Hepatocyte (in vitro differentiated cells): ENCODE data around the gene LRTM1. TPM values are rescaled to one million over a fixed set of nuclear protein-coding genes. Genes with fewer than 3 reads are reported as not detected.

ENCODE experiments used
- DNase-seq: peaks from one replicate; pipeline ENCODE4 v3.0.0-alpha.2; 2016; ENCODE audit warnings: low spot score
- H2AFZ ChIP-seq: fragments of 200-600 bp; sonication (generic); 2 replicates; pipeline ENCODE4 v1.6.0; 2016; ENCODE audit warnings: antibody characterized with exemption, mild to moderate bottlenecking
- H3K27ac ChIP-seq: fragments of 200-600 bp; sonication (generic); 2 replicates; pipeline ENCODE4 v1.5.1; 2016; ENCODE audit warnings: mild to moderate bottlenecking
- H3K27me3 ChIP-seq: fragments of 200-600 bp; sonication (generic); 2 replicates; pipeline ENCODE4 v1.6.1; 2016
- H3K36me3 ChIP-seq: fragments of 200-600 bp; sonication (generic); replicated peaks from 2 replicates; pipeline ENCODE4 v1.5.1; 2016; ENCODE audit warnings: low read depth; ENCODE audit not compliant: insufficient read depth
- H3K4me1 ChIP-seq: fragments of 200-600 bp; sonication (generic); 2 replicates; pipeline ENCODE4 v1.5.1; 2016; ENCODE audit warnings: mild to moderate bottlenecking, moderate library complexity; ENCODE audit not compliant: insufficient read depth
- H3K4me2 ChIP-seq: fragments of 200-600 bp; sonication (generic); 2 replicates; pipeline ENCODE4 v1.6.0; 2016
- H3K4me3 ChIP-seq: fragments of 200-600 bp; sonication (generic); 2 replicates; pipeline ENCODE4 v1.5.1; 2016; ENCODE audit warnings: mild to moderate bottlenecking
- H3K79me2 ChIP-seq: fragments of 200-600 bp; sonication (generic); 2 replicates; pipeline ENCODE4 v1.6.0; 2017; ENCODE audit warnings: mild to moderate bottlenecking
- H3K9me2 ChIP-seq: fragments of 200-600 bp; sonication (generic); replicated peaks from 2 replicates; pipeline ENCODE4 v1.6.0; 2017; ENCODE audit warnings: mild to moderate bottlenecking; ENCODE audit not compliant: insufficient read depth
- H3K9me3 ChIP-seq: fragments of 200-600 bp; sonication (generic); 2 replicates; pipeline ENCODE4 v1.5.1; 2016; ENCODE audit warnings: low read depth, mild to moderate bottlenecking
- H4K20me1 ChIP-seq: fragments of 200-600 bp; sonication (generic); 2 replicates; pipeline ENCODE4 v1.6.0; 2016; ENCODE audit warnings: mild to moderate bottlenecking; ENCODE audit not compliant: insufficient read depth, poor library complexity, severe bottlenecking
- CTCF ChIP-seq: fragments of 200-600 bp; sonication (generic); IDR thresholded peaks from 2 replicates; pipeline ENCODE4 v1.5.1; 2016; ENCODE audit warnings: antibody characterized with exemption, mild to moderate bottlenecking; ENCODE audit not compliant: poor library complexity
- EZH2 ChIP-seq: fragments of 200-600 bp; sonication (generic); IDR thresholded peaks from 2 replicates; pipeline ENCODE4 v1.6.1; 2016; ENCODE audit warnings: antibody characterized with exemption, mild to moderate bottlenecking, borderline replicate concordance
- EZH2phosphoT487 ChIP-seq: fragments of 200-600 bp; sonication (generic); IDR thresholded peaks from one replicate; pipeline ENCODE4 v1.6.1; 2018; ENCODE audit warnings: antibody characterized with exemption, mild to moderate bottlenecking, low read depth, moderate library complexity; ENCODE audit not compliant: unreplicated experiment, severe bottlenecking
- WGBS: methylation state at CpG from one replicate; pipeline ENCODE4 v1.1.6; 2016; ENCODE audit warnings: low lambda C conversion rate; ENCODE audit errors: missing lambda C conversion rate; 5-methylcytosine and 5-hydroxymethylcytosine counted together
- polyA plus RNA-seq: library from polyadenylated mRNA; unstranded; fragments of >200 nt; fragmentation: Nextera tagmentation; extraction: Ambion mirVana; gene quantifications from 2 replicates; pipeline ENCODE4 v1.2.1, GENCODE V29; 2016
- total RNA-seq: library from RNA; depleted of rRNA; stranded (reverse); fragments of >200 nt; gene quantifications from 2 replicates; pipeline ENCODE4 v1.2.3, GENCODE V29; 2014

The LRTM1 gene
- total and polyA plus RNA-seq, 2 experiments from 2014 or later, result 0.23 TPM; not detected in 1

GRCh38 chr3:54960082-54960481 is 32.2 kb upstream of the LRTM1 start:
- WGBS, result 79% methylated on average over 1 of the region's 1 CpG
- Histone ChIP-seq H3K4me2 (no peak overlapping the region), H3K36me3 (no peaks in the 10 kb centered on the region), H3K27me3 (no peaks in the 10 kb centered on the region), H3K79me2 (no peaks in the 10 kb centered on the region), H3K4me3 (no peak overlapping the region), H4K20me1 (no peaks in the 10 kb centered on the region), H3K9me3 (no peaks in the 10 kb centered on the region), H2AFZ (no peak overlapping the region), H3K27ac (no peak overlapping the region), H3K4me1 (no peaks in the 10 kb centered on the region), H3K9me2 (no peaks in the 10 kb centered on the region)
- no peak for DNase-seq
- no peak for TF ChIP-seq EZH2phosphoT487
- no peak for TF ChIP-seq EZH2
- no peak for TF ChIP-seq CTCF

- WGBS, result 94% methylated on average over 4 of the region's 4 CpGs
- Histone ChIP-seq H4K20me1 (no peaks in the 10 kb centered on the region), H3K4me3 (no peak overlapping the region), H3K27ac (no peak overlapping the region), H3K4me2 (no peak overlapping the region), H3K27me3 (no peaks in the 10 kb centered on the region), H3K9me3 (no peaks in the 10 kb centered on the region), H3K79me2 (no peaks in the 10 kb centered on the region), H3K9me2 (no peaks in the 10 kb centered on the region), H2AFZ (no peak overlapping the region), H3K4me1 (peaks cover 7% of the 10 kb centered on the region), H3K36me3 (no peaks in the 10 kb centered on the region)
- no peak for DNase-seq
- TF ChIP-seq EZH2phosphoT487, result no peak
- TF ChIP-seq EZH2, result no peak
- TF ChIP-seq CTCF, result no peak
Observed at GRCh38 chr3:54957711-54958110, 29.9 kb upstream of the LRTM1 start.

GRCh38 chr3:54955941-54956340 is 28.1 kb upstream of the LRTM1 start:
- H3K79me2 ChIP-seq, result no peaks in the 10 kb centered on the region
- no peak overlapping the region for H3K27ac ChIP-seq
- no peaks in the 10 kb centered on the region for H3K9me2 ChIP-seq
- no peak overlapping the region for H3K4me2 ChIP-seq
- 98% methylated on average over 6 of the region's 6 CpGs for WGBS
- H2AFZ ChIP-seq, result no peak overlapping the region
- peaks cover 10% of the 10 kb centered on the region for H3K4me1 ChIP-seq
- no peak overlapping the region for H3K4me3 ChIP-seq
- DNase-seq, result no peak
- no peaks in the 10 kb centered on the region for H3K27me3 ChIP-seq
- H3K36me3 ChIP-seq, result no peaks in the 10 kb centered on the region
- H4K20me1 ChIP-seq, result no peaks in the 10 kb centered on the region
- TF ChIP-seq EZH2phosphoT487, result no peak
- no peak for TF ChIP-seq CTCF
- TF ChIP-seq EZH2, result no peak
- H3K9me3 ChIP-seq, result no peaks in the 10 kb centered on the region

GRCh38 chr3:54955496-54955895 is 27.6 kb upstream of the LRTM1 start:
- no peak for TF ChIP-seq EZH2phosphoT487
- no peak for TF ChIP-seq EZH2
- no peak for TF ChIP-seq CTCF
- Histone ChIP-seq H4K20me1 (no peaks in the 10 kb centered on the region), H2AFZ (no peak overlapping the region), H3K9me3 (no peaks in the 10 kb centered on the region), H3K4me3 (no peak overlapping the region), H3K79me2 (no peaks in the 10 kb centered on the region), H3K4me2 (no peak overlapping the region), H3K27me3 (no peaks in the 10 kb centered on the region), H3K27ac (no peak overlapping the region), H3K36me3 (no peaks in the 10 kb centered on the region), H3K9me2 (no peaks in the 10 kb centered on the region), H3K4me1 (peaks cover 13% of the 10 kb centered on the region)
- WGBS, result 78% methylated on average over 3 of the region's 3 CpGs
- no peak for DNase-seq
